BJ (cell line): Measurements from ENCODE around the gene ZNF383. TPM values are rescaled to one million over a fixed set of nuclear protein-coding genes. Genes with fewer than 3 reads are reported as not detected.
"Not testable (repeated sequence)": the region's sequence is repeated elsewhere in the genome, so short reads cannot be mapped to it uniquely, and the experiment has no call there.

Experiments
- CTCF ChIA-PET: fragments of 350-600 bp; formaldehyde crosslinking; extraction: SDS; loops from one replicate; lab custom pipeline; 2021; ENCODE audit warnings: antibody characterized with exemption, inconsistent platforms; lab: Yijun Ruan, JAX
- POLR2A ChIA-PET: fragments of 300-600 bp; sonication (Branson Sonifier 250); formaldehyde crosslinking; extraction: SDS; loops from one replicate; lab custom pipeline; 2021; ENCODE audit warnings: antibody characterized with exemption; lab: Charles Lee
- DNase-seq: peaks from one replicate; pipeline ENCODE4 v3.0.0-alpha.2; 2011; ENCODE audit warnings: low read depth
- H3K27me3 ChIP-seq: 2 replicates; pipeline ENCODE4 v1.6.0; 2011; ENCODE audit warnings: low read length; ENCODE audit not compliant: control insufficient read depth, insufficient read depth
- H3K36me3 ChIP-seq: 2 replicates; pipeline ENCODE4 v1.5.1; 2011; ENCODE audit warnings: low read length; ENCODE audit not compliant: control insufficient read depth, insufficient read depth
- H3K4me3 ChIP-seq: 2 replicates; pipeline ENCODE4 v1.5.1; 2011; ENCODE audit warnings: low read depth, mild to moderate bottlenecking, control low read depth, low read length
- polyA plus RNA-seq: library from polyadenylated mRNA; depleted of rRNA; stranded (reverse); fragments of >200 nt; gene quantifications from 2 replicates; pipeline ENCODE4 v1.2.3, GENCODE V29; 2011
- TF ChIP-seq, protein P1 (sequence below): IDR thresholded peaks from 2 replicates; pipeline ENCODE4 v1.5.1; 2011; ENCODE audit warnings: low read depth, mild to moderate bottlenecking, control low read depth, inconsistent platforms, low read length, moderate library complexity; ENCODE audit not compliant: insufficient read depth

Gene ZNF383
- polyA plus RNA-seq, 1 experiment: 2.1 TPM

- H3K4me3 ChIP-seq: no peak overlapping the region
- ChIA-PET POLR2A (no interaction called here), CTCF (no interaction called here)
- TF ChIP-seq, protein P1, sequence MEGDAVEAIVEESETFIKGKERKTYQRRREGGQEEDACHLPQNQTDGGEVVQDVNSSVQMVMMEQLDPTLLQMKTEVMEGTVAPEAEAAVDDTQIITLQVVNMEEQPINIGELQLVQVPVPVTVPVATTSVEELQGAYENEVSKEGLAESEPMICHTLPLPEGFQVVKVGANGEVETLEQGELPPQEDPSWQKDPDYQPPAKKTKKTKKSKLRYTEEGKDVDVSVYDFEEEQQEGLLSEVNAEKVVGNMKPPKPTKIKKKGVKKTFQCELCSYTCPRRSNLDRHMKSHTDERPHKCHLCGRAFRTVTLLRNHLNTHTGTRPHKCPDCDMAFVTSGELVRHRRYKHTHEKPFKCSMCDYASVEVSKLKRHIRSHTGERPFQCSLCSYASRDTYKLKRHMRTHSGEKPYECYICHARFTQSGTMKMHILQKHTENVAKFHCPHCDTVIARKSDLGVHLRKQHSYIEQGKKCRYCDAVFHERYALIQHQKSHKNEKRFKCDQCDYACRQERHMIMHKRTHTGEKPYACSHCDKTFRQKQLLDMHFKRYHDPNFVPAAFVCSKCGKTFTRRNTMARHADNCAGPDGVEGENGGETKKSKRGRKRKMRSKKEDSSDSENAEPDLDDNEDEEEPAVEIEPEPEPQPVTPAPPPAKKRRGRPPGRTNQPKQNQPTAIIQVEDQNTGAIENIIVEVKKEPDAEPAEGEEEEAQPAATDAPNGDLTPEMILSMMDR: peak; percentile 52
- H3K36me3 ChIP-seq: peaks cover 9% of the 10 kb centered on the region
- no peak for DNase-seq
- no peaks in the 10 kb centered on the region for H3K27me3 ChIP-seq
Observed at GRCh38 chr19:37227996-37228395, 10.0 kb downstream of the ZNF383 start.

GRCh38 chr19:37243206-37243632 is 25.2 kb downstream of the ZNF383 start:
- TF ChIP-seq, protein P1: no peak
- Histone ChIP-seq H3K36me3 (peaks cover 19% of the 10 kb centered on the region), H3K27me3 (no peaks in the 10 kb centered on the region), H3K4me3 (no peak overlapping the region)
- CTCF ChIA-PET: interaction anchor here (1.2 kb wide), 1 partner anchor 26 kb away, joined by 3 read pairs; the partner anchor contains the start of gene ZNF383
- DNase-seq: no peak
- POLR2A ChIA-PET: no interaction called here

- ChIA-PET POLR2A (no interaction called here), CTCF (no interaction called here)
- DNase-seq: peak; percentile 95
- TF ChIP-seq, protein P1: no peak
- Histone ChIP-seq H3K27me3 (no peaks in the 10 kb centered on the region), H3K36me3 (no peaks in the 10 kb centered on the region; the same call in 1 of the 2 replicates), H3K4me3 (peak overlapping the region; percentile 68)
Observed at GRCh38 chr19:37251308-37252229, 33.6 kb downstream of the ZNF383 start.

GRCh38 chr19:37263028-37263427 is 45.0 kb downstream of the ZNF383 start:
- DNase-seq, H3K27me3 ChIP-seq, H3K4me3 ChIP-seq, CTCF ChIA-PET, POLR2A ChIA-PET, H3K36me3 ChIP-seq: not testable (repeated sequence)

DNA sequence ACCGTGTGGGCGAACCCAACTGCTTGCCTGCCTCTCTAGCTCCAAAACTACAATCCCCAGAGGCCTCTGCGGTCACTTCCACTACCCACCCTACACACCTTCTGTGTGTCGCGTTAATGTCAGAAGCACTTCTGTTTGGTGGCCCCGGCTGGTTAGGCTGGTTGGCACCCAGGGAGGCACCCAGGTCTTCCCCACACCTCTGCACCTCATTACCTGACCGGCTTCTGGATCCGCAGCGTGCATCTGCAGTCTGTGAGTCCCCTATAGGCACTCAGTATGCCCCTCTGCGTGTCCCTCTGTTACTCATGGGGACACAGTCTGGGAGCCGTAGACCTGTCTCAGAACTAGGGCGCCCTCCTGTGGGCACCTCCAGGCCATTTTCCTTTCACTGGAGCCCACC is 49.0 kb downstream of the ZNF383 start:
- CTCF ChIA-PET, DNase-seq, H3K4me3 ChIP-seq, H3K27me3 ChIP-seq, H3K36me3 ChIP-seq, POLR2A ChIA-PET: not testable (repeated sequence)

- H3K27me3 ChIP-seq, POLR2A ChIA-PET, CTCF ChIA-PET, H3K4me3 ChIP-seq, DNase-seq, H3K36me3 ChIP-seq: not testable (repeated sequence)
Observed at GRCh38 chr19:37267755-37268154, 49.7 kb downstream of the ZNF383 start.

DNA sequence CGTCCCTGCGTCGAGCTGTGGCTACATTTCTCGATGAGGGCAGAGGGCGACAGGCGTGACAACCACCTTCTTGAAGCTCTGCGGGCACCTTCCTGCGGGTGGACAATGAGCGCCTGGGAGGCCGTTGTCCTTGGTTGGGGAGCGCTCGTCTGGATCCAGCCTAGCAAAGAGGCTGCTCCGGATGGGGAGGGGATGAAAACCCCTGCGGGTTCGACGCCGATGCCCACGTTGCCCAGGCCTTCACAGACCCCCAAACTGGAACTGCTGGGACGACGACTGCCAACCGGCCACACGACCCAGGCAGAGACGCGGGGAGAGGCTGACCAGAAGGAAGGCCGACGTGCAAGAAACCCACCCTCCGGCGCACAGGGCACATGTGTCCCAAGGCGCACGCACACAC is 62.6 kb downstream of the ZNF383 start:
- H3K27me3 ChIP-seq, H3K4me3 ChIP-seq, H3K36me3 ChIP-seq, DNase-seq, POLR2A ChIA-PET, CTCF ChIA-PET: not testable (repeated sequence)

DNA sequence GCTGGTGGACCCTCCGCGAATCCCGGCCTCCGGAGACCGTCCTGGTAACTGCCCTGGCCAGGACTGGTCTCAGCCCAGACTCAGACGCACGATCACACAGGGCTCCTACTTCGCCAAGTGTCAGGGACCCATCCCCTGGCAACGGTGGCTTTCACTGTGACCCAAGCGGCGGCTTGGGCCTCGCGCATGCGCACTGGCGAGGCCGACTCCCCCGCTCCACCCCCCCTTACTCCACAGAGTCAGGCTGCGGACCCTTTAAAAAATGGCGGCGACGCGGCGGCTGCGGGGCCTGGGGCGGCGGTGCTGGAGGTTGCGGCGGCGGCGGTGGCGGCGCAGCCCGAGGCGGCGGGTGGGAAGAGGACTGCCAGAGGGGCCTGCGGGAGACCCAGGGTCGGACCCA is 66.0 kb downstream of the ZNF383 start:
- CTCF ChIA-PET, POLR2A ChIA-PET, H3K4me3 ChIP-seq, H3K36me3 ChIP-seq, H3K27me3 ChIP-seq, DNase-seq: not testable (repeated sequence)

DNA sequence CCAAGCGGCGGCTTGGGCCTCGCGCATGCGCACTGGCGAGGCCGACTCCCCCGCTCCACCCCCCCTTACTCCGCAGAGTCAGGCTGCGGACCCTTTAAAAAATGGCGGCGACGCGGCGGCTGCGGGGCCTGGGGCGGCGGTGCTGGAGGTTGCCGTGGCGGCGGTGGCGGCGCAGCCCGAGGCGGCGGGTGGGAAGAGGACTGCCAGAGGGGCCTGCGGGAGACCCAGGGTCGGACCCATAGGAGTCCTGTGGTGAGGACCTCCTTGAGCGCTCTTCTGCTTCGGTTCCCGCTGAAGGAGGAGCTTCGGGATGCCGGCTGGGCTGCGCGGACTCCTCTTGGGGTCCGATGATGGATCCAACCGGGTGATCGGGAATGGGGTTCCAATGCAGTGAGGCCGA is 71.2 kb downstream of the ZNF383 start:
- H3K36me3 ChIP-seq, H3K4me3 ChIP-seq, POLR2A ChIA-PET, H3K27me3 ChIP-seq, CTCF ChIA-PET, DNase-seq: not testable (repeated sequence)
